GM21786 (cell line): ENCODE data around the gene LGALS1.

Experiments
- ATAC-seq: cut with Tn5 transposase; IDR thresholded peaks from one replicate; pipeline ENCODE4 v1.9.1; 2021; ENCODE audit not compliant: unreplicated experiment

LGALS1 gene

GRCh38 chr22:37674951-37675929 lies at the start of gene LGALS1:
Gene LGALS1, plus strand, starts transcription at chr22:37675636. Its CDS starts 67 bp downstream, at chr22:37675703.
- ATAC-seq: peak; percentile 42

GRCh38 chr22:37625737-37626136 lies 49.7 kb upstream of the LGALS1 start:
- ATAC-seq: no peak

- no peak for ATAC-seq
Observed at GRCh38 chr22:37626144-37626543, 49.3 kb upstream of the LGALS1 start.

GRCh38 chr22:37626556-37627075 lies 48.8 kb upstream of the LGALS1 start:
- no peak for ATAC-seq

- no peak for ATAC-seq
Observed at GRCh38 chr22:37627121-37627520, 48.3 kb upstream of the LGALS1 start.

- ATAC-seq: no peak
Observed at GRCh38 chr22:37627545-37627944, 47.9 kb upstream of the LGALS1 start.

- ATAC-seq: no peak
Observed at GRCh38 chr22:37628830-37629229, 46.6 kb upstream of the LGALS1 start.

GRCh38 chr22:37629928-37630327 lies 45.5 kb upstream of the LGALS1 start:
- no peak for ATAC-seq

- no peak for ATAC-seq
Observed at GRCh38 chr22:37630839-37631435, 44.5 kb upstream of the LGALS1 start.

GRCh38 chr22:37631448-37632173 lies 43.8 kb upstream of the LGALS1 start:
- no peak for ATAC-seq

GRCh38 chr22:37632174-37633088 lies 43.0 kb upstream of the LGALS1 start:
- no peak for ATAC-seq

- ATAC-seq: peak; percentile 61
Observed at GRCh38 chr22:37633089-37633624, 42.3 kb upstream of the LGALS1 start.

GRCh38 chr22:37633625-37634416 lies 41.6 kb upstream of the LGALS1 start:
- peak; percentile 46 for ATAC-seq

- no peak for ATAC-seq
Observed at GRCh38 chr22:37634417-37634924, 41.0 kb upstream of the LGALS1 start.

GRCh38 chr22:37635157-37635556 lies 40.3 kb upstream of the LGALS1 start:
- no peak for ATAC-seq

GRCh38 chr22:37636186-37636948 lies 39.1 kb upstream of the LGALS1 start:
- ATAC-seq: no peak

- no peak for ATAC-seq
Observed at GRCh38 chr22:37636949-37637273, 38.5 kb upstream of the LGALS1 start.

GRCh38 chr22:37638391-37639069 lies 36.9 kb upstream of the LGALS1 start:
- no peak for ATAC-seq
